Neural progenitor cell (in vitro differentiated cells): ENCODE measurements around the gene GSE1. TPM values are rescaled to one million over a fixed set of nuclear protein-coding genes. Genes with fewer than 3 reads are reported as not detected.

Experiments
- DNase-seq: peaks from one replicate; pipeline ENCODE4 v3.0.0-alpha.2; 2016; ENCODE audit warnings: low spot score
- H2AFZ ChIP-seq: fragments of 200-600 bp; sonication (generic); replicated peaks from 2 replicates; pipeline ENCODE4 v1.6.1; 2016; ENCODE audit warnings: antibody characterized with exemption
- H3F3A ChIP-seq: fragments of 200-600 bp; sonication (generic); 2 replicates; pipeline ENCODE4 v1.6.1; 2016; ENCODE audit warnings: antibody characterized with exemption, low read depth
- H3K27ac ChIP-seq: fragments of 200-600 bp; sonication (generic); 2 replicates; pipeline ENCODE4 v1.5.1; 2016; ENCODE audit warnings: mild to moderate bottlenecking
- H3K27me3 ChIP-seq: fragments of 200-600 bp; sonication (generic); 2 replicates; pipeline ENCODE4 v1.6.1; 2016; ENCODE audit warnings: mild to moderate bottlenecking, moderate library complexity
- H3K36me3 ChIP-seq: fragments of 200-600 bp; sonication (generic); 2 replicates; pipeline ENCODE4 v1.5.1; 2016
- H3K4me1 ChIP-seq: fragments of 200-600 bp; sonication (generic); 2 replicates; pipeline ENCODE4 v1.6.1; 2016; ENCODE audit warnings: mixed run types
- H3K4me2 ChIP-seq: fragments of 200-600 bp; sonication (generic); 2 replicates; pipeline ENCODE4 v1.6.1; 2016
- H3K4me3 ChIP-seq: fragments of 200-600 bp; sonication (generic); 2 replicates; pipeline ENCODE4 v1.5.1; 2016
- H3K79me2 ChIP-seq: fragments of 200-600 bp; sonication (generic); 2 replicates; pipeline ENCODE4 v1.6.1; 2016; ENCODE audit warnings: low read depth
- H3K9ac ChIP-seq: fragments of 200-600 bp; sonication (generic); 2 replicates; pipeline ENCODE4 v1.6.1; 2016
- H3K9me3 ChIP-seq: fragments of 200-600 bp; sonication (generic); 2 replicates; pipeline ENCODE4 v1.5.1; 2016; ENCODE audit warnings: low read depth
- H4K20me1 ChIP-seq: fragments of 200-600 bp; sonication (generic); 2 replicates; pipeline ENCODE4 v1.6.1; 2016; ENCODE audit warnings: low read depth
- H3K27ac Mint-ChIP-seq: 3 replicates; pipeline ENCODE4 v1.8.0; 2021; ENCODE audit warnings: mixed read lengths
- H3K27me3 Mint-ChIP-seq: 2 replicates; pipeline ENCODE4 v1.8.0; 2022; ENCODE audit warnings: low read depth, mild to moderate bottlenecking, inconsistent platforms, moderate library complexity, mixed read lengths; ENCODE audit not compliant: insufficient read depth
- H3K36me3 Mint-ChIP-seq: 3 replicates; pipeline ENCODE4 v1.8.0; 2021; ENCODE audit warnings: mixed read lengths
- H3K4me1 Mint-ChIP-seq: 3 replicates; pipeline ENCODE4 v1.8.0; 2021; ENCODE audit warnings: mixed read lengths
- H3K4me3 Mint-ChIP-seq: 3 replicates; pipeline ENCODE4 v1.8.0; 2021; ENCODE audit warnings: mild to moderate bottlenecking, moderate library complexity, mixed read lengths
- H3K9me3 Mint-ChIP-seq: 3 replicates; pipeline ENCODE4 v1.8.0; 2020; ENCODE audit warnings: mixed read lengths
- CTCF ChIP-seq: fragments of 200-600 bp; sonication (generic); IDR thresholded peaks from 2 replicates; pipeline ENCODE4 v1.5.1; 2017; ENCODE audit warnings: antibody characterized with exemption, mild to moderate bottlenecking
- EZH2 ChIP-seq: fragments of 200-600 bp; sonication (generic); IDR thresholded peaks from 2 replicates; pipeline ENCODE4 v1.6.1; 2017; ENCODE audit warnings: antibody characterized with exemption, mild to moderate bottlenecking, moderate library complexity
- EZH2phosphoT487 ChIP-seq: fragments of 200-600 bp; sonication (generic); IDR thresholded peaks from 2 replicates; pipeline ENCODE4 v1.6.1; 2017; ENCODE audit warnings: antibody characterized with exemption
- total RNA-seq: library from RNA; depleted of rRNA; stranded (reverse); fragments of >200 nt; gene quantifications from 2 replicates; pipeline ENCODE4 v1.2.3, GENCODE V29; 2015; ENCODE audit warnings: low replicate concordance

GSE1 gene
- total RNA-seq, 1 donor from 2014 or later, result 7.7 TPM

DNA sequence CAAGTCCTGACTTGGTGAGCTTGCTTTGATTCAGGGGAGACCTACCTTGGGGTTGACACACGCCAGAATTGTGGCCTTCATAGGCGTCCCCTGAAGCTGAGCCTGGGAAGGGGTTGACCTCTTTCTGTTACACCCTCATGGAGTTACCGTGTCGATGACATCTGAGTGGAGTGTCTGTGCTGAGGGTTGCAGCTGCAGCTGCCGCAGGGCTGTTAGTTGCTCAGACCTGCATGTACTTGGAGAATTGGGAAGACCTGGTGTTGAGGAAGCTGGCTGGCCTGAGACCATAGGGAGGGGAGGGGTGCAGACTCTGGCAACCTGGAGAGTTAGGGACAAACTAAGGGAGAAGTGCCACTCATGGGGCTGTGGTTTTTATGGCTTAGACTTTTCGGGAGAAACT lies 9.6 kb downstream of the GSE1 start:
- H3K27ac ChIP-seq, result no peak overlapping the region
- H3F3A ChIP-seq, result peaks cover 43% of the 10 kb centered on the region
- no peak overlapping the region for H3K4me3 ChIP-seq
- H3K4me2 ChIP-seq, result no peak overlapping the region
- no peaks in the 10 kb centered on the region for H3K9me3 ChIP-seq
- Mint-ChIP-seq H3K27ac (no peak overlapping the region), H3K4me3 (no peak overlapping the region), H3K36me3 (peaks cover 9% of the 10 kb centered on the region), H3K4me1 (peaks cover 48% of the 10 kb centered on the region), H3K27me3 (peaks cover 24% of the 10 kb centered on the region), H3K9me3 (peaks cover 10% of the 10 kb centered on the region)
- no peak overlapping the region for H3K9ac ChIP-seq
- H2AFZ ChIP-seq, result no peak overlapping the region
- no peak for DNase-seq
- peaks cover 36% of the 10 kb centered on the region for H3K4me1 ChIP-seq
- no peak for TF ChIP-seq EZH2
- no peak for TF ChIP-seq CTCF
- TF ChIP-seq EZH2phosphoT487, result no peak
- no peaks in the 10 kb centered on the region for H3K27me3 ChIP-seq
- H4K20me1 ChIP-seq, result peaks cover 80% of the 10 kb centered on the region
- H3K36me3 ChIP-seq, result no peaks in the 10 kb centered on the region
- peaks cover 89% of the 10 kb centered on the region for H3K79me2 ChIP-seq

- Histone ChIP-seq H3K4me3 (no peak overlapping the region), H3K4me1 (peaks cover 42% of the 10 kb centered on the region), H3K27me3 (no peaks in the 10 kb centered on the region), H3K79me2 (peaks cover 89% of the 10 kb centered on the region), H3F3A (peaks cover 42% of the 10 kb centered on the region), H3K9ac (no peak overlapping the region), H3K36me3 (no peaks in the 10 kb centered on the region), H3K27ac (no peak overlapping the region), H2AFZ (no peak overlapping the region), H4K20me1 (peaks cover 80% of the 10 kb centered on the region), H3K9me3 (no peaks in the 10 kb centered on the region), H3K4me2 (no peak overlapping the region)
- no peak for TF ChIP-seq CTCF
- no peak for TF ChIP-seq EZH2
- no peak for TF ChIP-seq EZH2phosphoT487
- Mint-ChIP-seq H3K27ac (no peak overlapping the region), H3K27me3 (peaks cover 21% of the 10 kb centered on the region), H3K4me1 (peaks cover 44% of the 10 kb centered on the region), H3K4me3 (no peak overlapping the region), H3K36me3 (peaks cover 9% of the 10 kb centered on the region), H3K9me3 (peaks cover 10% of the 10 kb centered on the region)
- DNase-seq, result no peak
These were observed 10.1 kb downstream of the GSE1 start for GRCh38 chr16:85623250-85623649.

DNA sequence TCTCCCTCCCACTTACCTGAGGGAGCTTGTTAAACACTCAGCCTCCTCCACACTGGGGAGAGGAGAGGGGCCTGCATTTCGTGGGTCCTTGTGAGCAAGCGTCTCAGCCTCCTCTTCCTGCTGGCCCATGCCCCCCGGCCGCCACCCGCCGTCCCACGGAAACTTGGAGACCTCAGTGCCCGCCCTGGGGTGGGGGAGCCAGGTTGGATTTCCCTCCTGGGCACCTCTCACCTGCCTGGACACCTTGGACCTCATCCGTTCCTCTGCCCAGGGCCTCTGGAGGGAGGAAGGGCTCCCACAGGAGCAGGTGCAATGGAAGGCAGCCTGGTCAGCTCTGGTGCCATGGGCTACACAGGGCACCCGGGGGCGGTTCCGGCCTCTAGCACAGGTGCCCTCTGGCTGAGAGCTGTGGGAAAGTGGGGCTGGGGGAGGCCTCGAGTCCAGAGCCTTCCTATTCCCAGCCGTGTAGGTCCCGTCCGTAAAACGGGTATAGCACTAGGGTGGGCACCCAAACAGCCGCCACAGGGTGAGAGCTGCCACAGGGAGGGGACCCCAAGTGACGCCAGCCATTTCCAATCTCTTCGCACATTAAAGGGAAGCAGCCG lies 11.0 kb downstream of the GSE1 start:
- no peak overlapping the region for H3K27ac ChIP-seq
- Mint-ChIP-seq H3K4me3 (no peak overlapping the region), H3K4me1 (peaks cover 48% of the 10 kb centered on the region), H3K27ac (no peak overlapping the region), H3K36me3 (peaks cover 14% of the 10 kb centered on the region), H3K27me3 (peaks cover 22% of the 10 kb centered on the region), H3K9me3 (peaks cover 12% of the 10 kb centered on the region)
- H3K9ac ChIP-seq, result no peak overlapping the region
- H3K9me3 ChIP-seq, result no peaks in the 10 kb centered on the region
- H3K27me3 ChIP-seq, result no peaks in the 10 kb centered on the region
- H3K79me2 ChIP-seq, result peaks cover 89% of the 10 kb centered on the region
- no peak overlapping the region for H2AFZ ChIP-seq
- peaks cover 75% of the 10 kb centered on the region for H4K20me1 ChIP-seq
- no peaks in the 10 kb centered on the region for H3K36me3 ChIP-seq
- H3K4me1 ChIP-seq, result peaks cover 38% of the 10 kb centered on the region
- no peak overlapping the region for H3K4me2 ChIP-seq
- DNase-seq, result no peak
- H3K4me3 ChIP-seq, result no peak overlapping the region
- H3F3A ChIP-seq, result peaks cover 35% of the 10 kb centered on the region
- no peak for TF ChIP-seq EZH2phosphoT487
- no peak for TF ChIP-seq EZH2

DNA sequence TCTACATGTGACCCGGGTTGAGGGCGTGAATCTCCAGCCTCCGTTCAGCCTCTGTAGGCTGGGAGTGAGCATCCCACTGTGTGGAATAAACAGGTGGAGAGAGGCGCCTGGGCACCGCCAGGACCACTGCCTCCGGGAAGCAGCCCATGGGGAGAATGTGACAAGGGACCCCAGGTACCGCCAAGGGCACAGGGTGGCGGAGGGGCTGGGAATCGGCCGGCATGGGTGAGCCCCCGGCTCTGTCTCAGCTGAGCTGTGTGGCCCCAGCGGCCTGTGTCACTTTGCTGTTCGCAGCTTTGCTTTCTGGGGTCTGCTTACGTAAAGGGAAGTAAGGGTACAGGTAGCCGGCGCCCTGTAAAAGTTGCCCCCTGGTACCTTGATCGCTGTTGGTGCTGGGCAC lies 11.5 kb downstream of the GSE1 start:
- H3K27me3 Mint-ChIP-seq, result peaks cover 24% of the 10 kb centered on the region
- H3K36me3 Mint-ChIP-seq, result peaks cover 17% of the 10 kb centered on the region
- peaks cover 47% of the 10 kb centered on the region for H3K4me1 Mint-ChIP-seq
- no peaks in the 10 kb centered on the region for H3K27me3 ChIP-seq
- H3K27ac Mint-ChIP-seq, result no peak overlapping the region
- no peak overlapping the region for H3K4me3 ChIP-seq
- no peak overlapping the region for H2AFZ ChIP-seq
- H3K4me2 ChIP-seq, result no peak overlapping the region
- no peaks in the 10 kb centered on the region for H3K36me3 ChIP-seq
- peaks cover 89% of the 10 kb centered on the region for H3K79me2 ChIP-seq
- TF ChIP-seq CTCF (no peak), EZH2phosphoT487 (no peak), EZH2 (no peak)
- peaks cover 15% of the 10 kb centered on the region for H3K9me3 Mint-ChIP-seq
- peaks cover 32% of the 10 kb centered on the region for H3K4me1 ChIP-seq
- H3K9me3 ChIP-seq, result no peaks in the 10 kb centered on the region
- H3F3A ChIP-seq, result peaks cover 35% of the 10 kb centered on the region
- H3K9ac ChIP-seq, result no peak overlapping the region
- no peak overlapping the region for H3K4me3 Mint-ChIP-seq
- H4K20me1 ChIP-seq, result peaks cover 69% of the 10 kb centered on the region
- no peak overlapping the region for H3K27ac ChIP-seq
- DNase-seq, result no peak
